Skeletal muscle tissue (tissue), 4 donors: ENCODE data around the gene HSPBAP1. TPM values are rescaled to one million over a fixed set of nuclear protein-coding genes. Genes with fewer than 3 reads are reported as not detected.

ENCODE experiments used
- H3K27ac ChIP-seq: one replicate; pipeline ENCODE4 v1.7.0; 2013; ENCODE audit warnings: mild to moderate bottlenecking, low read depth, low read length, inconsistent platforms
- H3K27me3 ChIP-seq, 3 donors: one replicate each; pipeline ENCODE4 v1.7.0; 2013; ENCODE audit warnings: low read length in 3 of 3; ENCODE audit not compliant: control insufficient read depth in 3 of 3, insufficient read depth in 3 of 3
- H3K36me3 ChIP-seq, 3 donors: one replicate each; pipeline ENCODE4 v1.7.0; 2013; ENCODE audit warnings: low read length in 3 of 3; ENCODE audit not compliant: control insufficient read depth in 3 of 3, insufficient read depth in 3 of 3
- H3K4me1 ChIP-seq, 3 donors: one replicate each; pipeline ENCODE4 v1.7.0; 2013; ENCODE audit warnings: low read length in 3 of 3, mild to moderate bottlenecking in 3 of 3; ENCODE audit not compliant: control insufficient read depth in 3 of 3, insufficient read depth in 3 of 3
- H3K4me3 ChIP-seq, 3 donors: one replicate each; pipeline ENCODE4 v1.7.0; 2013; ENCODE audit warnings: low read length in 3 of 3
- H3K9ac ChIP-seq, 3 donors: one replicate each; pipeline ENCODE4 v1.7.0; 2013; ENCODE audit warnings: low read length in 3 of 3, mild to moderate bottlenecking in 3 of 3, moderate library complexity in 2 of 3, low read depth in 1 of 3
- H3K9me3 ChIP-seq, 3 donors: one replicate each; pipeline ENCODE4 v1.7.0; 2013; ENCODE audit warnings: low read length in 3 of 3; ENCODE audit not compliant: control insufficient read depth in 3 of 3
- total RNA-seq: library from RNA; depleted of rRNA; stranded (reverse); fragments of >200 nt; gene quantifications from one replicate; pipeline ENCODE4 v1.2.3, GENCODE V29; 2014
- donor health status: Osteomylitis.

Gene HSPBAP1
- total RNA-seq, 1 donor from 2014 or later: 8.9 TPM

- H3K4me1 ChIP-seq: peaks cover 14 to 23% (median 21%) of the 10 kb centered on the region in 3 donors
- no peaks in the 10 kb centered on the region for H3K9me3 ChIP-seq
- H3K27ac ChIP-seq: no peak overlapping the region
- H3K36me3 ChIP-seq: no peaks in the 10 kb centered on the region
- no peak overlapping the region for H3K4me3 ChIP-seq
- H3K9ac ChIP-seq: peak overlapping the region in 1 of 3 donors; percentile 3
- H3K27me3 ChIP-seq: no peaks in the 10 kb centered on the region
Measured at GRCh38 chr3:122802323-122802722, 8.7 kb upstream of the HSPBAP1 start.

GRCh38 chr3:122800706-122801237 is 7.1 kb upstream of the HSPBAP1 start:
- no peak overlapping the region for H3K4me3 ChIP-seq
- H3K27ac ChIP-seq: no peak overlapping the region
- H3K27me3 ChIP-seq: no peaks in the 10 kb centered on the region
- no peak overlapping the region for H3K9ac ChIP-seq
- peaks cover 24 to 34% (median 30%) of the 10 kb centered on the region in 3 donors for H3K4me1 ChIP-seq
- no peaks in the 10 kb centered on the region for H3K36me3 ChIP-seq
- H3K9me3 ChIP-seq: no peaks in the 10 kb centered on the region

- Histone ChIP-seq H3K4me3 (no peak overlapping the region), H3K27ac (no peak overlapping the region), H3K36me3 (no peaks in the 10 kb centered on the region), H3K4me1 (peaks cover 24 to 37% (median 32%) of the 10 kb centered on the region in 3 donors), H3K9me3 (no peaks in the 10 kb centered on the region), H3K27me3 (no peaks in the 10 kb centered on the region), H3K9ac (no peak overlapping the region)
Measured at GRCh38 chr3:122800031-122800430, 6.4 kb upstream of the HSPBAP1 start.

- H3K4me1 ChIP-seq: peaks cover 24 to 34% (median 29%) of the 10 kb centered on the region in 3 donors
- no peak overlapping the region for H3K4me3 ChIP-seq
Measured at GRCh38 chr3:122799322-122799721, 5.7 kb upstream of the HSPBAP1 start.

GRCh38 chr3:122797291-122797690 is 3.7 kb upstream of the HSPBAP1 start:
- peaks cover 23 to 37% (median 32%) of the 10 kb centered on the region in 3 donors for H3K4me1 ChIP-seq
- no peak overlapping the region for H3K9ac ChIP-seq
- no peaks in the 10 kb centered on the region for H3K9me3 ChIP-seq
- H3K27me3 ChIP-seq: no peaks in the 10 kb centered on the region
- no peak overlapping the region for H3K27ac ChIP-seq
- no peaks in the 10 kb centered on the region for H3K36me3 ChIP-seq
- peak overlapping the region in 1 of 3 donors; percentile 1 for H3K4me3 ChIP-seq

More at GRCh38 chr3:122799322-122799721, 5.7 kb upstream of the HSPBAP1 start:
- Histone ChIP-seq H3K9ac (no peak overlapping the region), H3K27ac (no peak overlapping the region), H3K36me3 (no peaks in the 10 kb centered on the region), H3K9me3 (no peaks in the 10 kb centered on the region), H3K27me3 (no peaks in the 10 kb centered on the region)

- Histone ChIP-seq H3K27ac (peak overlapping the region; percentile 94), H3K27me3 (no peaks in the 10 kb centered on the region), H3K4me1 (peaks cover 27 to 47% (median 40%) of the 10 kb centered on the region in 3 donors)
Measured at GRCh38 chr3:122795674-122796195, 2.1 kb upstream of the HSPBAP1 start.

GRCh38 chr3:122794779-122795673 is 1.4 kb upstream of the HSPBAP1 start, which contains the start of gene SLC49A4:
Gene SLC49A4, plus strand, starts transcription at chr3:122795069. Its CDS starts 124 bp downstream, at chr3:122795193.
- Histone ChIP-seq H3K27me3 (no peaks in the 10 kb centered on the region), H3K27ac (peak within 1 kb of the TSS; percentile 94), H3K4me3 (peak within 1 kb of the TSS; percentile 90 to 94 (median 93))

More at GRCh38 chr3:122795674-122796195, 2.1 kb upstream of the HSPBAP1 start:
- H3K9me3 ChIP-seq: no peaks in the 10 kb centered on the region
- peak overlapping the region; percentile 91 to 96 (median 93) for H3K9ac ChIP-seq
- no peaks in the 10 kb centered on the region for H3K36me3 ChIP-seq
- peak overlapping the region; percentile 90 to 93 (median 90) for H3K4me3 ChIP-seq

GRCh38 chr3:122794483-122794778 is 800 bp upstream of the HSPBAP1 start:
- Histone ChIP-seq H3K4me3 (peak overlapping the region; percentile 90 to 94 (median 93)), H3K27me3 (no peaks in the 10 kb centered on the region), H3K9me3 (no peaks in the 10 kb centered on the region), H3K4me1 (peaks cover 33 to 51% (median 44%) of the 10 kb centered on the region in 3 donors), H3K9ac (peak overlapping the region; percentile 91 to 96 (median 93)), H3K27ac (peak overlapping the region; percentile 94), H3K36me3 (no peaks in the 10 kb centered on the region)

More at GRCh38 chr3:122794779-122795673, 1.4 kb upstream of the HSPBAP1 start, which contains the start of gene SLC49A4:
- Histone ChIP-seq H3K4me1 (peaks cover 30 to 49% (median 45%) of the 10 kb centered on the region in 3 donors), H3K9me3 (no peaks in the 10 kb centered on the region), H3K36me3 (no peaks in the 10 kb centered on the region), H3K9ac (peak within 1 kb of the TSS; percentile 91 to 96 (median 93))

GRCh38 chr3:122789585-122790273 is 3.9 kb downstream of the HSPBAP1 start:
- no peaks in the 10 kb centered on the region for H3K36me3 ChIP-seq
- no peak overlapping the region for H3K9ac ChIP-seq
- peak overlapping the region; percentile 10 for H3K27ac ChIP-seq
- H3K27me3 ChIP-seq: no peaks in the 10 kb centered on the region
- H3K4me1 ChIP-seq: peaks cover 13 to 35% (median 26%) of the 10 kb centered on the region in 3 donors
- peak overlapping the region in 1 of 3 donors; percentile 33 for H3K4me3 ChIP-seq
- H3K9me3 ChIP-seq: no peaks in the 10 kb centered on the region
